Neural progenitor cell (in vitro differentiated cells): Measurements from ENCODE around the gene C6orf132. TPM values are rescaled to one million over a fixed set of nuclear protein-coding genes. Genes with fewer than 3 reads are reported as not detected.
A peak's percentile ranks its signal among the peaks of the same experiment; 100 is the strongest.

ENCODE experiments used
- DNase-seq: peaks from one replicate; pipeline ENCODE4 v3.0.0-alpha.2; 2016; ENCODE audit warnings: low spot score
- H2AFZ ChIP-seq: fragments of 200-600 bp; sonication (generic); replicated peaks from 2 replicates; pipeline ENCODE4 v1.6.1; 2016; ENCODE audit warnings: antibody characterized with exemption
- H3F3A ChIP-seq: fragments of 200-600 bp; sonication (generic); 2 replicates; pipeline ENCODE4 v1.6.1; 2016; ENCODE audit warnings: antibody characterized with exemption, low read depth
- H3K27ac ChIP-seq: fragments of 200-600 bp; sonication (generic); 2 replicates; pipeline ENCODE4 v1.5.1; 2016; ENCODE audit warnings: mild to moderate bottlenecking
- H3K27me3 ChIP-seq: fragments of 200-600 bp; sonication (generic); 2 replicates; pipeline ENCODE4 v1.6.1; 2016; ENCODE audit warnings: mild to moderate bottlenecking, moderate library complexity
- H3K36me3 ChIP-seq: fragments of 200-600 bp; sonication (generic); 2 replicates; pipeline ENCODE4 v1.5.1; 2016
- H3K4me1 ChIP-seq: fragments of 200-600 bp; sonication (generic); 2 replicates; pipeline ENCODE4 v1.6.1; 2016; ENCODE audit warnings: mixed run types
- H3K4me2 ChIP-seq: fragments of 200-600 bp; sonication (generic); 2 replicates; pipeline ENCODE4 v1.6.1; 2016
- H3K4me3 ChIP-seq: fragments of 200-600 bp; sonication (generic); 2 replicates; pipeline ENCODE4 v1.5.1; 2016
- H3K79me2 ChIP-seq: fragments of 200-600 bp; sonication (generic); 2 replicates; pipeline ENCODE4 v1.6.1; 2016; ENCODE audit warnings: low read depth
- H3K9ac ChIP-seq: fragments of 200-600 bp; sonication (generic); 2 replicates; pipeline ENCODE4 v1.6.1; 2016
- H3K9me3 ChIP-seq: fragments of 200-600 bp; sonication (generic); 2 replicates; pipeline ENCODE4 v1.5.1; 2016; ENCODE audit warnings: low read depth
- H4K20me1 ChIP-seq: fragments of 200-600 bp; sonication (generic); 2 replicates; pipeline ENCODE4 v1.6.1; 2016; ENCODE audit warnings: low read depth
- H3K27ac Mint-ChIP-seq: 3 replicates; pipeline ENCODE4 v1.8.0; 2021; ENCODE audit warnings: mixed read lengths
- H3K27me3 Mint-ChIP-seq: 2 replicates; pipeline ENCODE4 v1.8.0; 2022; ENCODE audit warnings: low read depth, mild to moderate bottlenecking, inconsistent platforms, moderate library complexity, mixed read lengths; ENCODE audit not compliant: insufficient read depth
- H3K36me3 Mint-ChIP-seq: 3 replicates; pipeline ENCODE4 v1.8.0; 2021; ENCODE audit warnings: mixed read lengths
- H3K4me1 Mint-ChIP-seq: 3 replicates; pipeline ENCODE4 v1.8.0; 2021; ENCODE audit warnings: mixed read lengths
- H3K4me3 Mint-ChIP-seq: 3 replicates; pipeline ENCODE4 v1.8.0; 2021; ENCODE audit warnings: mild to moderate bottlenecking, moderate library complexity, mixed read lengths
- H3K9me3 Mint-ChIP-seq: 3 replicates; pipeline ENCODE4 v1.8.0; 2020; ENCODE audit warnings: mixed read lengths
- CTCF ChIP-seq: fragments of 200-600 bp; sonication (generic); IDR thresholded peaks from 2 replicates; pipeline ENCODE4 v1.5.1; 2017; ENCODE audit warnings: antibody characterized with exemption, mild to moderate bottlenecking
- EZH2 ChIP-seq: fragments of 200-600 bp; sonication (generic); IDR thresholded peaks from 2 replicates; pipeline ENCODE4 v1.6.1; 2017; ENCODE audit warnings: antibody characterized with exemption, mild to moderate bottlenecking, moderate library complexity
- EZH2phosphoT487 ChIP-seq: fragments of 200-600 bp; sonication (generic); IDR thresholded peaks from 2 replicates; pipeline ENCODE4 v1.6.1; 2017; ENCODE audit warnings: antibody characterized with exemption
- total RNA-seq: library from RNA; depleted of rRNA; stranded (reverse); fragments of >200 nt; gene quantifications from 2 replicates; pipeline ENCODE4 v1.2.3, GENCODE V29; 2015; ENCODE audit warnings: low replicate concordance

The C6orf132 gene
- total RNA-seq, 1 donor from 2014 or later = 1.8 TPM

- Histone ChIP-seq H3F3A (peaks cover 53% of the 10 kb centered on the region), H3K9ac (no peak overlapping the region), H3K4me1 (peaks cover 41% of the 10 kb centered on the region), H3K27me3 (peaks cover 38% of the 10 kb centered on the region), H3K4me3 (peak overlapping the region; percentile 79), H3K9me3 (no peaks in the 10 kb centered on the region), H3K4me2 (peak overlapping the region; percentile 95), H3K79me2 (peaks cover 26% of the 10 kb centered on the region), H3K36me3 (no peaks in the 10 kb centered on the region), H2AFZ (peak overlapping the region; percentile 88), H4K20me1 (no peaks in the 10 kb centered on the region), H3K27ac (no peak overlapping the region)
- DNase-seq = no peak
- Mint-ChIP-seq H3K4me1 (peaks cover 45% of the 10 kb centered on the region), H3K27ac (no peak overlapping the region), H3K4me3 (peak overlapping the region; percentile 74), H3K9me3 (no peaks in the 10 kb centered on the region), H3K36me3 (no peaks in the 10 kb centered on the region), H3K27me3 (peaks cover 18% of the 10 kb centered on the region)
- TF ChIP-seq EZH2phosphoT487 (no peak), EZH2 (no peak), CTCF (no peak)
These were observed 760 bp downstream of the C6orf132 start for GRCh38 chr6:42141603-42142117.

GRCh38 chr6:42140756-42141602, 1.4 kb downstream of the C6orf132 start:
- Mint-ChIP-seq H3K9me3 (no peaks in the 10 kb centered on the region), H3K36me3 (no peaks in the 10 kb centered on the region), H3K4me1 (peaks cover 51% of the 10 kb centered on the region), H3K27ac (no peak overlapping the region), H3K4me3 (peak overlapping the region; percentile 74), H3K27me3 (peaks cover 20% of the 10 kb centered on the region)
- no peaks in the 10 kb centered on the region for H3K9me3 ChIP-seq
- H3K36me3 ChIP-seq = no peaks in the 10 kb centered on the region
- H3F3A ChIP-seq = peaks cover 60% of the 10 kb centered on the region
- H3K27me3 ChIP-seq = peaks cover 38% of the 10 kb centered on the region
- H4K20me1 ChIP-seq = peaks cover 5% of the 10 kb centered on the region
- peaks cover 47% of the 10 kb centered on the region for H3K4me1 ChIP-seq
- no peak for DNase-seq
- H3K4me3 ChIP-seq = peak overlapping the region; percentile 79
- H3K4me2 ChIP-seq = peak overlapping the region; percentile 95
- H3K79me2 ChIP-seq = peaks cover 26% of the 10 kb centered on the region
- H3K9ac ChIP-seq = no peak overlapping the region
- H3K27ac ChIP-seq = no peak overlapping the region
- no peak overlapping the region for H2AFZ ChIP-seq
- TF ChIP-seq CTCF (no peak), EZH2 (no peak), EZH2phosphoT487 (no peak)

- H3K36me3 ChIP-seq = no peaks in the 10 kb centered on the region
- no peak overlapping the region for H2AFZ ChIP-seq
- peaks cover 7% of the 10 kb centered on the region for H4K20me1 ChIP-seq
- H3K79me2 ChIP-seq = peaks cover 26% of the 10 kb centered on the region
- peaks cover 46% of the 10 kb centered on the region for H3K27me3 ChIP-seq
- no peak overlapping the region for H3K9ac ChIP-seq
- no peaks in the 10 kb centered on the region for H3K9me3 Mint-ChIP-seq
- H3F3A ChIP-seq = peaks cover 69% of the 10 kb centered on the region
- no peak overlapping the region for H3K27ac ChIP-seq
- H3K4me3 Mint-ChIP-seq = no peak overlapping the region
- H3K4me3 ChIP-seq = no peak overlapping the region
- H3K4me2 ChIP-seq = no peak overlapping the region
- no peak for DNase-seq
- H3K27ac Mint-ChIP-seq = no peak overlapping the region
- peaks cover 20% of the 10 kb centered on the region for H3K27me3 Mint-ChIP-seq
- H3K4me1 ChIP-seq = peaks cover 52% of the 10 kb centered on the region
- peaks cover 54% of the 10 kb centered on the region for H3K4me1 Mint-ChIP-seq
- TF ChIP-seq EZH2phosphoT487 (no peak), EZH2 (no peak)
- H3K9me3 ChIP-seq = no peaks in the 10 kb centered on the region
- no peaks in the 10 kb centered on the region for H3K36me3 Mint-ChIP-seq
These were observed 2.4 kb downstream of the C6orf132 start for GRCh38 chr6:42140032-42140431.
